HCT116 (cell line): Measurements from ENCODE around the gene TIMD4. TPM values are rescaled to one million over a fixed set of nuclear protein-coding genes. Genes with fewer than 3 reads are reported as not detected.

Experiments used
- ATAC-seq: fragments of 200-7000 bp; cut with Tn5 transposase; 2 replicates; pipeline ENCODE4 v1.9.1; 2020; ENCODE audit warnings: mild to moderate bottlenecking, moderate library complexity
- BruUV-seq: library from RNA; stranded (reverse); fragments of 400-500 nt; replicated peaks from 2 replicates; lab custom pipeline; 2021; lab: Mats Ljungman, UMichigan
- CTCF ChIA-PET: fragments of 300-600 bp; sonication (Branson Sonifier 250); formaldehyde crosslinking; loops from one replicate; lab custom pipeline; 2021; ENCODE audit warnings: antibody characterized with exemption; lab: Charles Lee
- POLR2A ChIA-PET: fragments of 300-600, 350-600 bp; sonication (Branson Sonifier 250); formaldehyde crosslinking; loops from one replicate; lab custom pipeline; 2021; ENCODE audit warnings: antibody characterized with exemption; lab: Charles Lee
- RAD21 ChIA-PET, 2 experiments: fragments of 300-600 bp; sonication (Branson Sonifier 250); formaldehyde crosslinking; loops; one replicate each; lab custom pipeline; 2023; ENCODE audit warnings: low total read pairs in 2 of 2; ENCODE audit not compliant: uncharacterized antibody in 2 of 2, unreplicated experiment in 2 of 2, low non-redundant PET in 1 of 2; lab: Charles Lee
- DNase-seq: peaks from one replicate; pipeline ENCODE4 v3.0.0-alpha.2; 2010; ENCODE audit warnings: low read depth, low spot score
- H2AFZ ChIP-seq: fragments of 200-600 bp; shearing (Covaris generic), sonication (generic); 2 replicates; pipeline ENCODE4 v1.6.1; 2017; ENCODE audit warnings: low read depth, mixed run types, mixed read lengths, antibody characterized with exemption, low read length; ENCODE audit not compliant: poor library complexity, severe bottlenecking
- H3K27ac ChIP-seq: 2 replicates; pipeline ENCODE4 v1.5.1; 2012; ENCODE audit warnings: low read depth, low read length
- H3K27me3 ChIP-seq: fragments of 200-600 bp; sonication (generic); 2 replicates; pipeline ENCODE4 v1.6.1; 2016; ENCODE audit warnings: mixed run types, low read length, mixed read lengths; ENCODE audit not compliant: insufficient read depth
- H3K36me3 ChIP-seq, 2 experiments: fragments of 200-500 bp in 1 of 2; fragments of 200-600 bp in 1 of 2; sonication (Bioruptor generic) in 1 of 2; sonication (generic) in 1 of 2; 2 replicates each; pipeline versions ENCODE4 v1.5.1 to v1.6.1; 2014 to 2016; ENCODE audit warnings: low read length in 2 of 2, inconsistent platforms in 1 of 2, mixed read lengths in 1 of 2, mixed run types in 1 of 2; ENCODE audit not compliant: insufficient read depth in 2 of 2, control insufficient read depth in 1 of 2
- H3K4me1 ChIP-seq, 2 experiments: fragments of 200-600 bp in 1 of 2; sonication (generic) in 1 of 2; 2 replicates each; pipeline versions ENCODE4 v1.5.1 to v1.6.1; 2012 to 2017; ENCODE audit warnings: low read length in 2 of 2, inconsistent platforms in 1 of 2, mild to moderate bottlenecking in 1 of 2, mixed read lengths in 1 of 2, mixed run types in 1 of 2, moderate library complexity in 1 of 2; ENCODE audit not compliant: insufficient read depth in 2 of 2, control insufficient read depth in 1 of 2
- H3K4me2 ChIP-seq: fragments of 200-600 bp; sonication (generic); 2 replicates; pipeline ENCODE4 v1.6.1; 2017; ENCODE audit warnings: mixed run types, low read length, mixed read lengths
- H3K4me3 ChIP-seq, 2 experiments: fragments of 200-600 bp in 1 of 2; sonication (generic) in 1 of 2; replicated peaks in 1 of 2; 2 replicates each; pipeline ENCODE4 v1.5.1; 2011 to 2016; ENCODE audit warnings: low read length in 2 of 2, control low read depth in 1 of 2, low read depth in 1 of 2, mild to moderate bottlenecking in 1 of 2, mixed read lengths in 1 of 2, mixed run types in 1 of 2
- H3K79me2 ChIP-seq: fragments of 200-600 bp; sonication (generic); 2 replicates; pipeline ENCODE4 v1.6.1; 2017; ENCODE audit warnings: mild to moderate bottlenecking, mixed run types, low read length, moderate library complexity, mixed read lengths; ENCODE audit not compliant: insufficient read depth
- H3K9ac ChIP-seq: fragments of 200-600 bp; sonication (generic); 2 replicates; pipeline ENCODE4 v1.6.1; 2016; ENCODE audit warnings: low read length, mixed read lengths
- H3K9me2 ChIP-seq: fragments of 200-600 bp; sonication (generic), shearing (Covaris generic); 2 replicates; pipeline ENCODE4 v1.6.1; 2017; ENCODE audit warnings: mixed run types, mild to moderate bottlenecking, moderate library complexity; ENCODE audit not compliant: insufficient read depth
- H3K9me3 ChIP-seq, 2 experiments: fragments of 200-500 bp in 1 of 2; fragments of 200-600 bp in 1 of 2; sonication (Bioruptor generic) in 1 of 2; sonication (generic) in 1 of 2; 2 replicates each; pipeline ENCODE4 v1.6.1; 2014 to 2017; ENCODE audit warnings: low read length in 2 of 2, mixed read lengths in 2 of 2, inconsistent platforms in 1 of 2, low read depth in 1 of 2, mild to moderate bottlenecking in 1 of 2, mixed run types in 1 of 2, moderate library complexity in 1 of 2; ENCODE audit not compliant: control insufficient read depth in 1 of 2, insufficient read depth in 1 of 2
- H4K20me1 ChIP-seq: fragments of 200-600 bp; sonication (generic), shearing (Covaris generic); 2 replicates; pipeline ENCODE4 v1.6.1; 2017; ENCODE audit warnings: mixed run types, mild to moderate bottlenecking, moderate library complexity; ENCODE audit not compliant: insufficient read depth
- CBX3 ChIP-seq: IDR thresholded peaks from 2 replicates; pipeline ENCODE4 v1.6.1; 2012; ENCODE audit warnings: low read depth
- CTCF ChIP-seq, 3 experiments: fragments of 200-600 bp in 1 of 3; sonication (generic) in 1 of 3; IDR thresholded peaks in 2 of 3; conservative IDR thresholded peaks in 1 of 3; 2 replicates each; pipeline ENCODE4 v1.5.1; 2012 to 2017; ENCODE audit warnings: low read depth in 2 of 3, low read length in 2 of 3, antibody characterized with exemption in 1 of 3, borderline replicate concordance in 1 of 3, control low read depth in 1 of 3, mild to moderate bottlenecking in 1 of 3, mixed read lengths in 1 of 3, mixed run types in 1 of 3, moderate library complexity in 1 of 3; ENCODE audit not compliant: insufficient read depth in 1 of 3
- EZH2 ChIP-seq: fragments of 200-600 bp; sonication (generic); IDR thresholded peaks from 2 replicates; pipeline ENCODE4 v1.6.1; 2017; ENCODE audit warnings: antibody characterized with exemption, mixed run types
- EZH2phosphoT487 ChIP-seq: fragments of 200-600 bp; IDR thresholded peaks from 2 replicates; pipeline ENCODE4 v1.6.1; 2018; ENCODE audit warnings: antibody characterized with exemption, borderline replicate concordance
- POLR2AphosphoS5 ChIP-seq: IDR thresholded peaks from 2 replicates; pipeline ENCODE4 v1.6.1; 2011; ENCODE audit warnings: mild to moderate bottlenecking, low read depth, low read length, moderate library complexity
- RAD21 ChIP-seq: IDR thresholded peaks from 2 replicates; pipeline ENCODE4 v1.6.1; 2012; ENCODE audit warnings: low read depth, mild to moderate bottlenecking
- REST ChIP-seq: IDR thresholded peaks from 2 replicates; pipeline ENCODE4 v1.6.1; 2012; ENCODE audit warnings: low read depth
- SIN3A ChIP-seq: IDR thresholded peaks from 2 replicates; pipeline ENCODE4 v1.6.1; 2012; ENCODE audit warnings: low read depth
- SRF ChIP-seq: IDR thresholded peaks from 2 replicates; pipeline ENCODE4 v1.6.1; 2012; ENCODE audit warnings: low read depth
- intact Hi-C: fragments of 100-400 bp; cut with micrococcal nuclease; formaldehyde crosslinking; loops from 2 replicates; pipeline ENCODE4 v1.10.0; 2022
- total RNA-seq: library from RNA; stranded (reverse); gene quantifications from one replicate; pipeline ENCODE4 v1.2.1, GENCODE V29; 2021; ENCODE audit not compliant: unreplicated experiment

The TIMD4 gene
- total RNA-seq, 1 experiment from 2014 or later, result not detected

- no peak for TF ChIP-seq CTCF (IDR thresholded peaks at IDR 0.05 in 2 of 3, conservative IDR thresholded peaks at IDR 0.05 in 1 of 3; ENCODE audit: borderline replicate concordance in 1 of 3, insufficient read depth in 1 of 3, low read depth in 2 of 3, low read length in 2 of 3)
- TF ChIP-seq SRF, result no peak
- no peak for TF ChIP-seq CBX3
- TF ChIP-seq REST, result no peak
- no peak for TF ChIP-seq RAD21
- no peak for TF ChIP-seq POLR2AphosphoS5
- no peak for TF ChIP-seq EZH2
Observed at GRCh38 chr5:156871212-156871611, 91.8 kb downstream of the TIMD4 start (continued).

GRCh38 chr5:156870498-156870839 is 92.6 kb downstream of the TIMD4 start:
- H3K9me3 ChIP-seq, result no peaks in the 10 kb centered on the region
- no peak overlapping the region for H3K9ac ChIP-seq
- no peaks in the 10 kb centered on the region for H3K79me2 ChIP-seq
- H3K4me3 ChIP-seq, result no peak overlapping the region
- H3K27ac ChIP-seq, result no peak overlapping the region
- no peak for TF ChIP-seq EZH2phosphoT487
- no peak for TF ChIP-seq SIN3A
- no peaks in the 10 kb centered on the region for H3K9me2 ChIP-seq
- H3K36me3 ChIP-seq, result no peaks in the 10 kb centered on the region
- H2AFZ ChIP-seq, result no peak overlapping the region
- no peaks in the 10 kb centered on the region for H4K20me1 ChIP-seq
- H3K4me1 ChIP-seq, result no peaks in the 10 kb centered on the region
- peaks cover 5% of the 10 kb centered on the region; the same call in 1 of the 2 replicates for H3K27me3 ChIP-seq
- no peak for DNase-seq
- POLR2A ChIA-PET, result no interaction called here
- CTCF ChIA-PET, result no interaction called here
- RAD21 ChIA-PET, result no interaction called here
- ATAC-seq, result no peak
- H3K4me2 ChIP-seq, result no peak overlapping the region
- intact Hi-C loops, result no loop called here
- BruUV-seq, result no TSS peak

Other genes starting within 250 kb of the TIMD4 start
- not detected for gene PPP1R2B, start 112.9 kb downstream of the TIMD4 start, total RNA-seq
- not detected for gene HAVCR1, start 95.9 kb upstream of the TIMD4 start, total RNA-seq
- gene HAVCR2, start 145.8 kb upstream of the TIMD4 start, total RNA-seq, result 0.07 TPM
- 9.1 TPM for gene MED7, start 179.6 kb upstream of the TIMD4 start, total RNA-seq
- gene GARIN3, start 203.0 kb upstream of the TIMD4 start, total RNA-seq, result not detected
- gene ITK, start 217.6 kb upstream of the TIMD4 start, total RNA-seq, result 0.37 TPM